Stimulated activated CD8-positive, alpha-beta memory T cell treated with anti-CD3 and anti-CD28 coated beads, Interleukin-12 subunit alpha, Interleukin-12 subunit beta, amount 100 ng/mL, for 1 hour (primary cell): ENCODE measurements around the gene RAD51B.
"Not testable (repeated sequence)": the region's sequence is repeated elsewhere in the genome, so short reads cannot be mapped to it uniquely, and the experiment has no call there.

ENCODE experiments used
- DNase-seq: peaks from one replicate; pipeline ENCODE4 v3.0.0-alpha.2; 2020; ENCODE audit warnings: low read depth

RAD51B gene

DNA sequence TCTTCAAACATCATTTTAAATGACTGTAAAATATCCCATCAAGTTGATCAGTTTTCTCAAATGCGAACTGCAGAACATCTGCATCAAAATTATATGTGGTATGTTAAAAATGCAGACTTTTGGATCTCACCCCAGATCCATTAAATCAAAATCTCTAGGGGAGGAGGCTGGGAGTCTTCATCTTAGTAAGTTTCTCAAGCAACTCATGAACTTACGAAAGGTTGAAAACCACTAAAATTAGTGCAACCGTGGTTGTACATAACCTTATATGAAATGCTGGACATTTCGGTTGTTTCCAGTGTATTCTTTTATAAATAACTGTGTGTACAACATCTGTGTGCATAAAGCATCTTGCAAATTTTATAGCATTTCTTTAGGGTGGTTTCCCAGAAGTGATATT, 934.1 kb downstream of the RAD51B start:
- DNase-seq: no peak

GRCh38 chr14:68755016-68755353, 935.4 kb downstream of the RAD51B start:
- DNase-seq: no peak

GRCh38 chr14:68756000-68756481, 936.5 kb downstream of the RAD51B start:
- no peak for DNase-seq

DNA sequence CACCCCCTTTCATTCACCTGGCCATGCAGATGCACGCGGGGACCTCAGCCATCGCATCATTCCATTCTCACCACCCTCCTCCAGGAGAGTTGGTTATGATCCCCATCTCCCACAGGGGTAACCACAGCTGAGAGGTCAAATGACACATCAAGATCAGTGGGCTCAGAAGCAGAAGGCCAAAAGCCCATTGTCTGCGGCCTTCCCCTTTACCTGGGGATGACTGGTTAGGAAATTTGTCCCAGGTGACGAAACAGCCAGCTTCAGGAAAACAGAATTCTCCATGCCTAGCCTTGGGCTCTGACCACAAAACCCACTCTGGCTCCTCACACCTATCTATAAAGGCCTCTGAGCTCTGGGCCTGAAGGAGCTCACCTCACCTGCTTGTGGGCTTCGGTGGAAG, 937.2 kb downstream of the RAD51B start:
- no peak for DNase-seq

DNA sequence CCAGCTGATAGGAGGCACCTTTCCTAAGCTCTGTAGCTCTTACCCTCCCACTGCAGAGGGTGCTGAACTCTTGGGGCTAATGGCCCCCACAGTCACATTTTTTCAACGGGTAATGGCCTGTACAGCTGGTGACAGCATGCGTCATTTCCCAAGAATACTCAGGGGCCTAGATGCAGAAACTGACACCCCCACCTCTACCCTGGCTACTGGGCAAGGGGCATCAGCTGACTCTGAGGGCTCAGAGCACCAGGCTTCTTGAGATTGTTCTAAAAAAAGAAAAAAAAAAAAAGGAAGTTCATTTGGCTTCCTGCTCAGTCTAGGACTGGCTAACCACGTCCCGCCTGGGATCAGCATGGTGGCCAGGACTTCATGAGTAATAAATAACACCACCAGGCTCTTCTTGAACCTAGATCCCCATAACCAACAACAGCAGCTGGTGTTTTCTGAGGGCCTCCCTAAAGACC, 938.1 kb downstream of the RAD51B start:
- no peak for DNase-seq

GRCh38 chr14:68758301-68758700, 938.7 kb downstream of the RAD51B start:
- no peak for DNase-seq

GRCh38 chr14:68759017-68759560, 939.5 kb downstream of the RAD51B start:
- no peak for DNase-seq

DNA sequence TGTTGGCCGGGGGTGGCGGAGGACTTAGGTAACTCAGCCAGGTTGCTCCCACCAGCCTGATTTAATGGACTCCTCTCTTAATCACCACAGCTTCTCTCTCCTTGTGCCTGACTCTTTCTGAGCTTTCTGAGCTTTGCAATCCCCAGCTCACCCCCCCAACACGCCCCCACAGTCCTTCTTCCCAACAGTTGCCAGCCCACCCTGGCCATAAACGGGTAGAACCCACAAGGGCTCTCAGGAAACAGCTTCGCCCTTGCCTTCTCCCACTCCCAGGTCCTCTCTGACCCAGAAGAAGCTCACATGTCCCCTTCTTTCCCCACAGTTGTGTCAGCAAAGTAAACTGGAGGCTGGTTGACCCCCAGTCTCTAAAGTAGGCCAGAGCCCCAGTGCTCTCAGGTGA, 940.4 kb downstream of the RAD51B start:
- no peak for DNase-seq

DNA sequence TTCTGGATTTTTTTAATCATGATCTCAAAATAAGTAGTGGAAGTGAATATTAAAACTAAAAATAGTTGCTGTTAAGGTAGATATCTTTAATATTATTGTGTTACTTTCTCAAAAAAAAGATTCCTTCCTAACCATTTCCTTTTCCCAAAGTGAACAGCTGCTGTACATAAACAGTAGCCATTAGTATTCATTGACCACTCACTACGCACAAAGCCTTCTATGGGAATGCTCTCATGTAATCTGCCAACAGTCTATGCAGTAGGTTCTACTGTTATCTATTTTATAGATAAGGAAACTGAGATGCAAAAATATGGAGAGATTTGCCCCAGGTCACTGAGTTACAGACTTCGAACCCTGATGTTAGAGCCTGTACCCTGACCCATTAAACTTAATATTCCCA, 941.2 kb downstream of the RAD51B start:
- DNase-seq: no peak

GRCh38 chr14:68761391-68761790, 941.8 kb downstream of the RAD51B start:
- DNase-seq: no peak

DNA sequence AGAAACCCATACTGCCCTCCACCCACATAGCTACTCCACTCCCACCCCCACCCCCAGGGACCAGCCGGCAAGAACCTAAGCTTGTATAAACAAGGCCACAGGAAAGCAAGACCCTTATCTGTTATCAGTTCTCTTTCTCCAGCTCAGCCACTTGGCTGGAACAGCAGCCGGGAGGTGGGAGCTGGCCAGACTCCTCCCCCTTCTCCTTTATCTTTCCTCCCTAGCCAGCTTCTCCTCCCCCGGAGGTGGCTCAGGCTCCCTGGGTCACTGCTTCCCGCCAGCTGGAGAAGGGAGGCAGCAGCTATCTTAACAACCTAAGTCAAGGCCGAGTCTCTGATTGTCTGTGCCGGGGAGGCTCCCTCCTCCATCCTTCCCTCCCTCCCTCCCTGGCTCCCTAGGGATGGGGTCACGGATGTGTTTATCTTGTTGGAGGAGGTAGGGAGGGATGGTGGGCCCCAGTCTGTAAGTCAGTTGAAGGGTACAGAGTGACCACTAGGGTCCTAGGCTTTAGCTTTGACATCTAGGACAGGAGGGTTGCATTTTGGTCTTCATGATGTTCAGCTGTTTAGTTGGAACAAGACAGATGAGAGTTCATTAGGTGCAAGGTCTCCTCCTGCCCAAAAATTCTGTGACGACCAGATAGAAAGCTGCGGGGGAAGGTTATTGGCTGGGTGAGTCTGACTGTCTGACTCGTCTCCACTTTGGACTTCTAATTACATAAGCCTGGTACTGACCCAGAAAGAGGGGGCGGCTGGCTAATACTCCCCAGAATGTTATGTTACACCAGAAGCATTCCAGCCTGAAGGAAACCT, 943.6 kb downstream of the RAD51B start:
- DNase-seq: no peak

- DNase-seq: not testable (repeated sequence)
Observed at GRCh38 chr14:68763843-68764242, 944.3 kb downstream of the RAD51B start.

GRCh38 chr14:68766299-68767247, 947.0 kb downstream of the RAD51B start:
- no peak for DNase-seq

- DNase-seq: no peak
Observed at GRCh38 chr14:68767248-68767645, 947.7 kb downstream of the RAD51B start.

GRCh38 chr14:68768316-68768715, 948.7 kb downstream of the RAD51B start:
- no peak for DNase-seq

- no peak for DNase-seq
Observed at GRCh38 chr14:68770051-68770450, 950.5 kb downstream of the RAD51B start.

- DNase-seq: no peak
Observed at GRCh38 chr14:68770553-68771286, 951.1 kb downstream of the RAD51B start.

GRCh38 chr14:68771631-68772030, 952.1 kb downstream of the RAD51B start:
- no peak for DNase-seq

DNA sequence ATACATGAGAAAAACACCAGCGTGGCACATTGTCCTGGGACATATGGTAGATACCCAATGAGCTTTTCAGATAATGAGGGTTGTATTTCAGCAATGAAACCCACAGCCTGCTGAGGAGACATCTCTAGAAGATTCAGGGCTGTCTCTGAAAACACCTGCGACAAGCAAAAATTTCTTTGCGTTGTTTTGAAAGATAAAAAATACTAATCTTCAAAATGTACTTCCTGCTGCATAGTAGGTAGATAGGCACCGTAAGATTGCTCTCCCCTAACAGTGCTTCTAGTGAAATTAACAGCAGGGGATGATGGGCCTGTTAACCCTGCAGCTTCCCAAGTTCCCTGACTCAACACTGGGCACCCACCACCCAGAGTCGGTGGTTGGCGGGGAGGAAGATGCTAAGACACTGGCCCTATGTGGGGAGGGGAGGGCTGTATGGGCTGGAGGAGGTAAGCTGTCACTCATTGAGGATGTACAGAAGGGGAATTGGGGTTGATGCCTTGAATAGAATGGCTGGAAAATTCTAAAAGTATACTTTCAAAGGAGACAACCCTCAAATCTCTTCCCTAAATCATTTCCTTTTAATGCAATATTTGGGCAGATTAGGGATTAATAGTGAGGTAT, 953.3 kb downstream of the RAD51B start:
- DNase-seq: no peak

GRCh38 chr14:68774771-68775613, 955.4 kb downstream of the RAD51B start:
- no peak for DNase-seq
